ENCODE data around the gene GNLY.
"Not testable (repeated sequence)": the region's sequence is repeated elsewhere in the genome, so short reads cannot be mapped to it uniquely, and the experiment has no call there.

Gene GNLY

DNA sequence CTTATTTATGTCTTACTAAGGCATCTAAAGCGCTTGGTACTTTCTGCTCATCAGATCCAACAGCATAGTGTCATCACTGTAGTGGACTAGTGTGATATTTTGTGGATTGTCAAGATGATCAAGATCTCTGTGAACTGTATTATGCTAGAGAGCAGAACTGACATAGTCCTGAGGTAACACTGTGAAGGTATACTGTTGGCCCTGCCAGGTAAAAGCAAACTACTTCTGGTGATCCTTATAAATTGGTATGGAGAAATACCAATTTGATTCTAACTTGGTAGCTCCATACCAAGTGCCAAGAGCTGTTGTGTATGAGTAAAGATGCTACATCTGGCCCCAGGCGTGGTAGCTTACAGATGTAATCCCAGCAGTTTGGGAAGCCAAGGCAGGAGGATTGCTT lies 42.1 kb upstream of the GNLY start:
- H3K27ac ChIP-seq (ENCODE audit: low read length): no peak overlapping the region
- TF ChIP-seq, protein P1, sequence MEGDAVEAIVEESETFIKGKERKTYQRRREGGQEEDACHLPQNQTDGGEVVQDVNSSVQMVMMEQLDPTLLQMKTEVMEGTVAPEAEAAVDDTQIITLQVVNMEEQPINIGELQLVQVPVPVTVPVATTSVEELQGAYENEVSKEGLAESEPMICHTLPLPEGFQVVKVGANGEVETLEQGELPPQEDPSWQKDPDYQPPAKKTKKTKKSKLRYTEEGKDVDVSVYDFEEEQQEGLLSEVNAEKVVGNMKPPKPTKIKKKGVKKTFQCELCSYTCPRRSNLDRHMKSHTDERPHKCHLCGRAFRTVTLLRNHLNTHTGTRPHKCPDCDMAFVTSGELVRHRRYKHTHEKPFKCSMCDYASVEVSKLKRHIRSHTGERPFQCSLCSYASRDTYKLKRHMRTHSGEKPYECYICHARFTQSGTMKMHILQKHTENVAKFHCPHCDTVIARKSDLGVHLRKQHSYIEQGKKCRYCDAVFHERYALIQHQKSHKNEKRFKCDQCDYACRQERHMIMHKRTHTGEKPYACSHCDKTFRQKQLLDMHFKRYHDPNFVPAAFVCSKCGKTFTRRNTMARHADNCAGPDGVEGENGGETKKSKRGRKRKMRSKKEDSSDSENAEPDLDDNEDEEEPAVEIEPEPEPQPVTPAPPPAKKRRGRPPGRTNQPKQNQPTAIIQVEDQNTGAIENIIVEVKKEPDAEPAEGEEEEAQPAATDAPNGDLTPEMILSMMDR (IDR thresholded peaks at IDR 0.05; ENCODE audit: low read depth, low read length): no peak
- peaks cover 18% of the 10 kb centered on the region for H3K4me1 ChIP-seq (ENCODE audit: low read length)
- no peaks in the 10 kb centered on the region for H3K79me2 ChIP-seq (ENCODE audit: low read length)
- peaks cover 11% of the 10 kb centered on the region for H4K20me1 ChIP-seq (ENCODE audit: insufficient read depth, low read length)
- H2AFZ ChIP-seq (ENCODE audit: low read depth, low read length): no peak overlapping the region
- H3K4me3 ChIP-seq (ENCODE audit: low read length): no peak overlapping the region
- no peak overlapping the region for H3K9ac ChIP-seq (ENCODE audit: low read length)
- peaks cover 44% of the 10 kb centered on the region for H3K36me3 ChIP-seq (replicated peaks; ENCODE audit: low read depth, low read length)
- no peak overlapping the region for H3K4me2 ChIP-seq (ENCODE audit: low read length)
- no peaks in the 10 kb centered on the region for H3K9me3 ChIP-seq (ENCODE audit: insufficient read depth, low read length)
- H3K27me3 ChIP-seq (ENCODE audit: low read depth, low read length): no peaks in the 10 kb centered on the region

GRCh38 chr2:85653996-85654395 lies 40.2 kb upstream of the GNLY start:
- no peaks in the 10 kb centered on the region for H4K20me1 ChIP-seq (ENCODE audit: insufficient read depth, low read length)
- H3K9me3 ChIP-seq (ENCODE audit: insufficient read depth, low read length): no peaks in the 10 kb centered on the region
- TF ChIP-seq, protein P1 (IDR thresholded peaks at IDR 0.05; ENCODE audit: low read depth, low read length): no peak
- no peak for TF ChIP-seq EZH2phosphoT487 (IDR thresholded peaks at IDR 0.05; ENCODE audit: low read depth)
- H3K27me3 ChIP-seq (ENCODE audit: low read depth, low read length): no peaks in the 10 kb centered on the region
- no peak overlapping the region for H3K27ac ChIP-seq (ENCODE audit: low read length)
- no peak overlapping the region for H3K4me2 ChIP-seq (ENCODE audit: low read length)
- no peak overlapping the region for H3K4me3 ChIP-seq (ENCODE audit: low read length)
- no peak overlapping the region for H3K9ac ChIP-seq (ENCODE audit: low read length)
- no peaks in the 10 kb centered on the region for H3K4me1 ChIP-seq (ENCODE audit: low read length)
- H2AFZ ChIP-seq (ENCODE audit: low read depth, low read length): no peak overlapping the region
- no peaks in the 10 kb centered on the region for H3K79me2 ChIP-seq (ENCODE audit: low read length)
- H3K36me3 ChIP-seq (replicated peaks; ENCODE audit: low read depth, low read length): peaks cover 30% of the 10 kb centered on the region

GRCh38 chr2:85655961-85656417 lies 38.2 kb upstream of the GNLY start:
- no peak overlapping the region for H3K27ac ChIP-seq (ENCODE audit: low read length)
- no peaks in the 10 kb centered on the region for H3K4me1 ChIP-seq (ENCODE audit: low read length)
- H3K36me3 ChIP-seq (replicated peaks; ENCODE audit: low read depth, low read length): peaks cover 18% of the 10 kb centered on the region
- H3K9ac ChIP-seq (ENCODE audit: low read length): no peak overlapping the region
- H3K9me3 ChIP-seq (ENCODE audit: insufficient read depth, low read length): no peaks in the 10 kb centered on the region
- no peaks in the 10 kb centered on the region for H3K27me3 ChIP-seq (ENCODE audit: low read depth, low read length)
- H3K4me3 ChIP-seq (ENCODE audit: low read length): no peak overlapping the region
- no peaks in the 10 kb centered on the region for H4K20me1 ChIP-seq (ENCODE audit: insufficient read depth, low read length)
- no peaks in the 10 kb centered on the region for H3K79me2 ChIP-seq (ENCODE audit: low read length)
- TF ChIP-seq EZH2phosphoT487 (IDR thresholded peaks at IDR 0.05; ENCODE audit: low read depth): no peak
- TF ChIP-seq, protein P1 (IDR thresholded peaks at IDR 0.05; ENCODE audit: low read depth, low read length): no peak
- H2AFZ ChIP-seq (ENCODE audit: low read depth, low read length): no peak overlapping the region
- H3K4me2 ChIP-seq (ENCODE audit: low read length): no peak overlapping the region

DNA sequence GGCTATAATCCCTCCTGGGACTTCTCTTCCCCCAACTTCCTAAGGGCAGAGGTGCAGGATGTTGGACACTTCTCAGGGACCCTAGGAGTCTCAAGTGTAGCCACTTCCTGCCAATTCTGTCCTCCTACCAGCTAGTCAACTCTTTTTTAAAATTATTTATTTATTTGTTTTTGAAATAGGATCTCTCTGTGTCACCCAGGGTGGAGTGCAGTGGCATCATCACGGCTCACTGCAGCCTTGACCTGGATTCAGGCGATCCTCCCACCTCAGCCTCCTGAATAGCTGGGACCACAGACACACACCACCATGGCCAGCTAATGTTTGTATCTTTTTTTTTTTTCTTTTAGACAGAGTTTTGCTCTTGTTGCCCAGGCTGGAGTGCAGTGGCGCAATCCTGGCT lies 37.7 kb upstream of the GNLY start:
- no peak overlapping the region for H3K4me3 ChIP-seq (ENCODE audit: low read length)
- H3K36me3 ChIP-seq (replicated peaks; ENCODE audit: low read depth, low read length): peaks cover 14% of the 10 kb centered on the region
- no peak overlapping the region for H3K27ac ChIP-seq (ENCODE audit: low read length)
- H2AFZ ChIP-seq (ENCODE audit: low read depth, low read length): no peak overlapping the region
- no peaks in the 10 kb centered on the region for H3K27me3 ChIP-seq (ENCODE audit: low read depth, low read length)
- H3K9ac ChIP-seq (ENCODE audit: low read length): no peak overlapping the region
- TF ChIP-seq, protein P1 (IDR thresholded peaks at IDR 0.05; ENCODE audit: low read depth, low read length): no peak
- TF ChIP-seq EZH2phosphoT487 (IDR thresholded peaks at IDR 0.05; ENCODE audit: low read depth): no peak
- H3K9me3 ChIP-seq (ENCODE audit: insufficient read depth, low read length): no peaks in the 10 kb centered on the region
- H3K4me2 ChIP-seq (ENCODE audit: low read length): no peak overlapping the region
- no peaks in the 10 kb centered on the region for H3K4me1 ChIP-seq (ENCODE audit: low read length)
- no peaks in the 10 kb centered on the region for H4K20me1 ChIP-seq (ENCODE audit: insufficient read depth, low read length)
- no peaks in the 10 kb centered on the region for H3K79me2 ChIP-seq (ENCODE audit: low read length)

GRCh38 chr2:85657399-85657798 lies 36.8 kb upstream of the GNLY start:
- H3K9ac ChIP-seq (ENCODE audit: low read length); H2AFZ ChIP-seq (ENCODE audit: low read depth, low read length); H3K27ac ChIP-seq (ENCODE audit: low read length); H3K79me2 ChIP-seq (ENCODE audit: low read length); H3K9me3 ChIP-seq (ENCODE audit: insufficient read depth, low read length); H4K20me1 ChIP-seq (ENCODE audit: insufficient read depth, low read length); H3K36me3 ChIP-seq (replicated peaks; ENCODE audit: low read depth, low read length); H3K4me1 ChIP-seq (ENCODE audit: low read length); H3K4me3 ChIP-seq (ENCODE audit: low read length); H3K4me2 ChIP-seq (ENCODE audit: low read length); H3K27me3 ChIP-seq (ENCODE audit: low read depth, low read length): not testable (repeated sequence)

Data from OCI-LY3 (cell line).